NCI-H2196 (cell line): ENCODE data around the gene CACNA1B.

ENCODE experiments used
- DNase-seq: peaks from one replicate; lab custom pipeline; 2025; ENCODE audit not compliant: unreplicated experiment; lab: John Stamatoyannopoulos, UW

Gene CACNA1B

GRCh38 chr9:137978262-137978714 lies 100.7 kb downstream of the CACNA1B start:
- no peak for DNase-seq

- DNase-seq = peak; percentile 12
Observed at GRCh38 chr9:137982200-137982599, 104.6 kb downstream of the CACNA1B start.

GRCh38 chr9:137984005-137984404 lies 106.4 kb downstream of the CACNA1B start:
- DNase-seq = no peak

- no peak for DNase-seq
Observed at GRCh38 chr9:137984520-137985257, 107.1 kb downstream of the CACNA1B start.

DNA sequence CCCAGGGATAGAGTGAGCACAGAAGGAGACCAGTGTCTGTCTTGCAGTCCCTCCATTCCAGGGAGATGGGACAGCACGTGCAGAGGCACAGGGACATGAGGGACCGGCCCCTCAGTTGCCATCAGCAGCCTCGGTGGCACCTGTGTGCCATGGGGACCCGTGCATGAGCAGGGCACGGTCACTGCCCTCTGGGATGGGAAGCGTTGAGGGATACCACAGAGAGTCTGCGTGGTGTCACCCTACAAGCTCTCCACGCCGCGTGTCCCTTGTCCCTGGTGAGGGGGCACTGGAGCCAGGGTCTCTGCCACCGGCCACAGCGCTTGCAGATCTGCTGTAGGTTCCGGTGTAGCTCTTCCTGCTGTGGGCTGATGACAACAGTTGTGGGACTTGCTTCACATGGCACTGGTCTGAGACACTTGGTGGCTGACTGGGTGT lies 108.1 kb downstream of the CACNA1B start:
- no peak for DNase-seq

GRCh38 chr9:137986268-137987099 lies 108.9 kb downstream of the CACNA1B start:
- no peak for DNase-seq

DNA sequence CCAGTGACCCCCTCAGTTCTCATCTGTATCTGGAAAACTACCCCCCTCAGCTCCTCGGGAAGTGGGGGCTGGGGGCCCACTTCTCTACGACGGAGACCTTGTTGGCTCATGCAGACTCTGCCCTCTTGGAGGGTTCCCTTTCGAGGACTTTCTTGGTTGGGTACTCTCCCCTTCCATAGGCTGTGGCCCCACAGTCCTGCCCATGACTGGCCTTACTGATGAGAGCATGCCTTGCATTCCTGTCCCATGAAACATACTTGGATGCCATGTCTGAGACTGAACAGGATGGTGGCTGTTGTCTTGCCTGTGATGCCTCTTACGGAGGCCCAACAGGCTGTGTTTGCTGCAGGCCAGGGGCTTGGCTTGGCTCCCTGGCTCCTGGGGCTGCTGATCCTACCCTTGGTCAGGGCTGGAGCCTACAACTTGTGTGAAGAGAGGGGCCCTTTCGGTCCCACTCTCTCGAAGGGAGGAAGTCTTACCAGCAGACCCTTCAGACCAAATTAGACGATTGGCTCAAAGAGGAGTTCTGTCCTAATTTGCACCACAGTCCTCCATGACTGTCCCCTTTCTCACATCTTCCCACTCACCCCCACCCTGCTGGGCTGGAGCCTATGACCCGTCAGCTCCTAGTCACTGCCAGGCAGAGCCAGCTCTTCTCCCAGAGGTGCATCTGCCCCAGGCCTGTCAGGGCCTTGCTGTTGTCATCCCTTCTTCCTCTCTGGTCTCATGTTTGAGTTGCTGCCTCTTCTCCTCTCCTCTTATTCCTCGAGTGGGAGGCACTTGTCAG lies 109.9 kb downstream of the CACNA1B start:
- DNase-seq = no peak

GRCh38 chr9:137988051-137988450 lies 110.5 kb downstream of the CACNA1B start:
- no peak for DNase-seq

GRCh38 chr9:137988701-137989100 lies 111.1 kb downstream of the CACNA1B start:
- DNase-seq = no peak

GRCh38 chr9:137989156-137989555 lies 111.6 kb downstream of the CACNA1B start:
- DNase-seq = no peak

DNA sequence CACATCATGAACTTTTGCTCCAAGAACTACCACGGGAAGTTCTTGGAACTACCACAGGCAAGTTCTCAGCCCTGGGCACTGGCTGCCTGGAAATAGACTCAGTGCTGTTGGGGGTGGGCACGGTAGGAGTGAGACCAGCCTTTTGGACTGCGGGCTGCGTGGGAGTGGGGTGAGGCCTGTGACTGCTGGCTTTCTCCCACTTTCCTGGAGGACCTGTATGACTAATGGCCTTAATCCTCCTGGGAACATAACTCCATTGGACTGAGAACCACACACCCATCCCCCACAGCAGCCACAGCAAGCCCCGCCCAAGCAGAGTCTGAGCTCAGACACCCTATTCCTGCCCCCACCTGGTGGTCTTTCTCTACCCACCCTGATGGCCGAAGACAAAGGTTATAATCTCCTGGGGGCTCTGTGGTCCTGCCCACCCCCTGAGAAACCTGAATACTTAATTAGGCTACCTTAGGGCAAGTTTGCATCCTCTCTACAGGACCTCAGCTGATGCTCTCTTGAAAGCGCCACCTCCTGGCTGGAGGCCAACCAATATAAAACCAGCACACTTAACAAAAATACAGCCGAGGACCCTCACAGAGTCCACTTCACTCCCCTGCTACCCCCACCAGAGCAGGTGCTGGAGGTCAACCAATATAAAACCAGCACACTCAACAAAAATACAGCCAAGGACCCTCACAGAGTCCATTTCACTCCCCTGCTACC lies 112.6 kb downstream of the CACNA1B start:
- DNase-seq = no peak

DNA sequence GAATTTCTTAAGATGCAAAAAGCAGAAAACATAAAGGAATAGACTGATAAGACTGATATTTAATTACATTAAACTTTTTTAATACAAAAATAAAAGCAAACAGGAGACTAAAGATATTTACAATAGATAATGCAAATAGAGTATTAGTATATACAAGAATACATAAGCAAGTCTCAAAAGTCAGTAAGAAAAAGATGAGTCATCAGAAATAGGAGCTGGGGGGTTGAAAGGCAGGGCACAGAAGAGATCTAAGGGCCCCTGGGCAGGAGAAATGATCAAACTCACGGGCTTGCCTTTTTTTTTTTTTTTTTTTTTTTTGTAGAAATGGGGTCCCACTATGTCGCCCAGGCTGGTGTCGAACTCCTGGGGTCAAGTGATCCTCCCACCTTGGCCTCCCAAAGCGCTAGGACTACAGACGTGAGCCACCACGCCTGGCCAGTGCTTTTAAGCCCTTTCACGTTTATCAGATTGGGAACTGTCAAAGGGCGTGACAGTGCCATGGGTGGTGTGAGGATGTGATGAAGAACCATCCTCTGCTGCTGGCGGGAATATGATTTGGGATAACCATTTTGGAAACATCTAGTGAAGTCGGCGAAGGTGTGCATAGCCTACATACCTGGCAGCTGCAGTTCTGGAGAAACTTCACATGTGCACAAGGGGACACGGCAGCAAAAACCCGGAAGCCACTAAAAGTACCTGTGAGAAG lies 126.1 kb downstream of the CACNA1B start:
- DNase-seq = no peak

DNA sequence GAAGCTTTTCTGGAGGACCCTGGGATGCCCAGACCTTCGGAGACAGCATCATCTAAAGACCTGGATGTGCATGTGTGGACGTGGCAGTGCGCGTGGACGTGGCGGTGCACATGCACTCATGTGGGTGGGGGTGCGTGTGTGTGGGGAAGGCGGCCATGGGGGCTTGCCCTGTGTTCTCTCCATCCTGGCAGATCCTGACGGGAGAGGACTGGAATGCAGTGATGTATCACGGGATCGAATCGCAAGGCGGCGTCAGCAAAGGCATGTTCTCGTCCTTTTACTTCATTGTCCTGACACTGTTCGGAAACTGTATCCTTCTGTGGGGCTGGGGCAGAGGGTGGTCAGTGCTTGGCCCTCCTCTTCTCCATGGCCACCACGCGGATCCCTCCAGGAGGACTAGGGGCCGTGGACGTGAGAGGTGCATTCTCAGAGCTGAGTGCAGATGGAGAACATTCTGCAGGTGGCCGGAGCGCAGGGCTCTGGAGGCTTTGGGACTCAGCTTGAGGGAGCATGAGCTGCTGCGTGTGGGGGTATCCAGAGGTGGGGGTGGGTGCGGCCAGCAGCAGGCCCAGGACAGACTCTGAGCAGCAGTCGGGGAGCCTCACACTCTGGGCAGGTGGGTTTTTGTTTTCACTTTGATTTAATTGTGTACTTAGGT lies 129.1 kb downstream of the CACNA1B start:
- DNase-seq = no peak

DNA sequence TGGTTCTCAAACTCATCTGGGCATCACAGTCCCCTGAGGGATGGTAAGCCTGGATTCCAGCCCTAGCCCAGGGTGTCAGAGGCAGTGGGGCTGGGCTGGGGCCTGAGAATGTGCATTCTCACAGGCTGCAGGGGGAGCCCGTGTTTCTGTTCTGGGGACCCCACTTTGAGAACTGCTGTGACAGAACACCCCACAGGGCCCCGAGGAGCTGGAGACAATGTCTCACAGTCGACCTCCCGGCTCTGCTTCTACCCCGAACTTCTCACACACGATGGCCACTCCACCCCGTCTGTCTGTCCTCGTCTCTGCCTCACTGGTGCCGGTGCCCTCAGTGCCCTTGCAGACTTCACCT lies 130.0 kb downstream of the CACNA1B start:
- no peak for DNase-seq

DNA sequence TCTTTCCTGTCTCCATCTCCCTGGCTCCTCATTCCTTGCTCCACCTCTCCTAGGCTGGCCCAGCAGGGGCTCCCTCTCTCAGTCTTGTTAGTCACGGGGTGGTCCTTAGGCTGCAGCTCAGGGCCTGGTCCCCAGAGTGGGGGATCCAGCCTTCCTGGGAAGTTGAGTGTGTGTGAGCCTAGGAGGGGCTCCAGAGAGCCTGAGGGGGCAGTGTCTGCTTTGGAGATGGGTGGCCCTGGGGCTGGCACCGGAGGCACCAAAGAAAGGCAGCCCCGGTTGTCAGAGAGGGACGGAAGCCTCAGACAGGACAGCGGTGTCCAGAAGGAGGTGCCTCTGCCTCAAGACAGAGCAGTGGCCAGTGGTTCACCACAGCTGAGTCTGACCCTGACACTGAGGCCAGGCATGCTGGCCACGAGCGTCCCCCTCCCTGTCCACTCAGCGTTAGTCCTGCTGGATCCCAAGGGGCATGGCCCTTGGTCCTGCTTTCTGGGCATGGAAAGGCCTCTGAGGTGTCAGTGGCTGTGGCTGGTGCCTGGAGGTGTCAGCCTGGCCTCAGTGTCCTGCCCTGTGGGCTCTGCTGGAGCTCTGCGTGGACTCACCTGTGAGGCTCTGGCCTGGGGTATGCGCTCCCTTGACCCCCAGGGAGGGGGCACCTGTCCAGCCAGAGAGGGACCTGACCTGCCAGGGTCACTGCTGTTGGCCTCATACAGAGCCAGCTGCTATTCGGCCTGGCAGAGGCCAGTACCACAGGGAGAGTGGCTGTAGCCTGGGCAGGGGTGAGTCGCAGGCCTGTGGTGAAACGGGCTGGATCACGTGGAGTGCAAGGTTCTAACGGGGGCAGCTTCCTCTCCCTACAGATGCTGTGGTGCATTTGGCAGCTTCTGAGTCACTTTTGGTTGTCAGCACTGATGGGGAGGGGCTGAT lies 130.6 kb downstream of the CACNA1B start:
- DNase-seq = no peak

GRCh38 chr9:138009016-138009802 lies 131.6 kb downstream of the CACNA1B start:
- no peak for DNase-seq

DNA sequence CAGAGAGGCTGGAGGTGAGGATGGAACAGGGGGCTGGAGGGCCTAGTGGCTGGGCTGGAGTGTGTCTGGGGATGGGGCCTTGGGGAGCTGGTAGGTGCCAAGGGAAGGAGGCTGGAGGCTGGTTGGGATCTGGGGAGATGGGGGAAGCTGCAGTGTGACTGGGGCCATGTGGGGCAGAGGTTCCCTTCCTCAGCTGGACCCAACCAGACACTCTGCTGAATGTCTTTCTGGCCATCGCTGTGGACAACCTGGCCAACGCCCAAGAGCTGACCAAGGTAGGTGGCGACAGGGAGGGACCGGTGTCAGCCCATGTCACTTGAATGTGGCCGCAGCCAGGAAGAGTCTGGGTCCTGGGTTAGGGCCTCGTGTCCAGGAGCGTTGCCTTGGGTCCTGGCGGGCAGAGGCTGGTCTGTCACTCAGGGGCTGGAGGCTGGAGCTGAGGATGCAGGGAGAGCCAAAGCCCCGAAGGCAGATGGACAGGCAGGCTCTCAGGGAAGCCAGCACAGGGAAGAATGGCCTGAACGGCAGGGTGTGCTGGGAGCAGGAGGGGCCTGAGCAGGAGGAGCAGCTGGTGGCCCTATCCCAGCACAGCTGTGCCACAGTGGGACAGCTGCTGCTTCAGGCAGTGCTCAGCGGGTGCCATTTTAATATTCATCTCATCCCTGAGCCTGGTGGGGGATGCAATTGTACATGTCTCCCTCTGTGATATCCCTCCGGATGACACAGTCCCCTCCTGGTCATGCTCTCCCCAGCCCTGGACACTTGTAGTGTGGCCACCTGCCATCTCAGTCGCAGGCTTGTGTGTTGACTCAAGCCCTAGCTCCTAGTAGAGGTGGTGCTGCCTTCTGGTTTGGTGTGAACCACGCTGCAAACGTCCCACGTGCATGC lies 132.5 kb downstream of the CACNA1B start:
- DNase-seq = no peak
